K562 (cell line): Measurements from ENCODE around the gene DENND2C. TPM values are rescaled to one million over a fixed set of nuclear protein-coding genes. Genes with fewer than 3 reads are reported as not detected.

ENCODE experiments used
- BACH1 ChIP-seq: fragments of 200-800 bp; sonication (Bioruptor generic); IDR thresholded peaks from 2 replicates; pipeline ENCODE4 v1.6.1; 2016; ENCODE audit warnings: missing genetic modification characterization, missing compliant biosample characterization
- BDP1 ChIP-seq: IDR thresholded peaks from 3 replicates; pipeline ENCODE4 v1.6.1; 2011; ENCODE audit not compliant: insufficient read length, insufficient read depth
- CREM ChIP-seq: IDR thresholded peaks from 2 replicates; pipeline ENCODE4 v1.6.1; 2014; ENCODE audit warnings: antibody characterized with exemption, low read depth
- E2F3 ChIP-seq: fragments of 250-450 bp; sonication (Bioruptor Pico); IDR thresholded peaks from 2 replicates; pipeline ENCODE4 v1.4.0; 2020; ENCODE audit warnings: mild to moderate bottlenecking
- E2F5 ChIP-seq: sonication (generic); formaldehyde crosslinking; IDR thresholded peaks from 2 replicates; pipeline ENCODE4 v1.8.0; 2022; ENCODE audit warnings: mild to moderate bottlenecking, missing genetic modification reagents
- E2F8 ChIP-seq: fragments of 450-650 bp; IDR thresholded peaks from 2 replicates; pipeline ENCODE4 v1.7.1; 2018; ENCODE audit warnings: mild to moderate bottlenecking, low read depth; ENCODE audit not compliant: partially characterized antibody
- ELF2 ChIP-seq: fragments of 250-450 bp; sonication (Bioruptor Pico); IDR thresholded peaks from 2 replicates; pipeline ENCODE4 v1.5.0; 2021; ENCODE audit warnings: mild to moderate bottlenecking
- EP300 ChIP-seq: IDR thresholded peaks from 2 replicates; pipeline ENCODE4 v1.6.1; 2012; ENCODE audit warnings: low read length, improper control_type of control experiment
- ILF3 ChIP-seq: fragments of 450-650 bp; IDR thresholded peaks from 2 replicates; pipeline ENCODE4 v1.6.1; 2018; ENCODE audit warnings: antibody characterized with exemption, mild to moderate bottlenecking, moderate library complexity, borderline replicate concordance
- MLLT1 ChIP-seq, 2 experiments: fragments of 450-650 bp; IDR thresholded peaks; 2 replicates each; pipeline ENCODE4 v1.6.1; 2016
- MYBL2 ChIP-seq, 2 experiments: fragments of 450-650 bp in 1 of 2; sonication (generic) in 1 of 2; formaldehyde crosslinking in 1 of 2; IDR thresholded peaks; 2 replicates each; pipeline versions ENCODE4 v1.6.1 to v1.8.1; 2017 to 2022; ENCODE audit warnings: borderline replicate concordance in 1 of 2, inconsistent platforms in 1 of 2, low read depth in 1 of 2, mild to moderate bottlenecking in 1 of 2, missing genetic modification reagents in 1 of 2, moderate library complexity in 1 of 2
- PATZ1 ChIP-seq: fragments of 250-450 bp; sonication (Bioruptor Pico); IDR thresholded peaks from 2 replicates; pipeline ENCODE4 v1.5.0; 2020; ENCODE audit warnings: mild to moderate bottlenecking, borderline replicate concordance
- POLR2AphosphoS2 ChIP-seq: IDR thresholded peaks from 2 replicates; pipeline ENCODE4 v1.6.1; 2012; ENCODE audit warnings: low read length, improper control_type of control experiment
- PREB ChIP-seq: sonication (generic); formaldehyde crosslinking; IDR thresholded peaks from 2 replicates; pipeline ENCODE4 v1.8.1; 2023; ENCODE audit warnings: mild to moderate bottlenecking, missing genetic modification reagents
- ZBTB26 ChIP-seq: fragments of 450-650 bp; formaldehyde crosslinking; IDR thresholded peaks from 2 replicates; pipeline ENCODE4 v1.4.0; 2022; ENCODE audit warnings: missing genetic modification characterization
- ZNF24 ChIP-seq: fragments of 450-650 bp; IDR thresholded peaks from 2 replicates; pipeline ENCODE4 v1.6.1; 2016
- polyA plus RNA-seq, 8 experiments: library from polyadenylated mRNA; depleted of rRNA in 4 of 8; stranded (reverse) in 5 of 8; unstranded in 3 of 8; fragments of >200 nt; fragmentation: Nextera tagmentation in 2 of 8; fragmentation: Illumina TruSeq in 1 of 8; extraction: Ambion mirVana in 2 of 8; extraction: Trizol in 1 of 8; gene quantifications; 2 replicates each; pipeline versions ENCODE4 v1.2.1 to v1.2.3, GENCODE V29; 2011 to 2014; ENCODE audit warnings: inconsistent platforms in 1 of 8, missing spikeins in 1 of 8
- total RNA-seq, 7 experiments: library from RNA; depleted of rRNA in 6 of 7; stranded (reverse); fragments of >200 nt in 6 of 7; fragmentation: Illumina TruSeq in 2 of 7; extraction: Trizol in 2 of 7; gene quantifications; 2 replicates each; pipeline versions ENCODE4 v1.2.1 to v1.2.3, GENCODE V29; 2011 to 2021; ENCODE audit warnings: low replicate concordance in 1 of 7

The DENND2C gene
- total and polyA plus RNA-seq, 9 of the 15 experiments (the other 6 are each of a cell fraction or from before 2014, with no cell fraction given) = 0.03 to 0.25 (median 0.14) TPM

- TF ChIP-seq MLLT1 (IDR thresholded peaks at IDR 0.05) (peak in 1 of 2 experiments; percentile 25; a peak in 2 of 4 replicates), POLR2AphosphoS2 (no peak; the same call in 1 of the 2 replicates), E2F3 (CRISPR knock-in tag) (0 out of 2 replicates have a peak, but pooled peaks have one; percentile 76), ZNF24 (peak; percentile 35; the same call in 1 of the 2 replicates), ILF3 (no peak), ELF2 (CRISPR knock-in tag) (peak; percentile 95), E2F8 (peak; percentile 92), BACH1 (tag) (peak; percentile 79), PATZ1 (CRISPR knock-in tag) (0 out of 2 replicates have a peak, but pooled peaks have one; percentile 52), PREB (no peak), BDP1 (no peak), MYBL2 (IDR thresholded peaks at IDR 0.05; ENCODE audit: low read depth) (peak; percentile 56; the same call in 1 of the 2 replicates), MYBL2 (CRISPR knock-in tag; IDR thresholded peaks at IDR 0.05; ENCODE audit: borderline replicate concordance) (no peak), CREM (peak; percentile 98), ZBTB26 (no peak), E2F5 (CRISPR knock-in tag) (no peak), EP300 (peak; percentile 61)
Observed at GRCh38 chr1:114581335-114582287, 88.2 kb downstream of the DENND2C start, which contains the start of gene BCAS2 (continued).
